NOMO-1 treated with DMSO at 0.1 percent for 48 hours (cell line): Measurements from ENCODE around the gene DICER1.
"Not testable (repeated sequence)": the region's sequence is repeated elsewhere in the genome, so short reads cannot be mapped to it uniquely, and the experiment has no call there.

Experiments used
- DNase-seq: peaks from one replicate; lab custom pipeline; 2025; ENCODE audit not compliant: unreplicated experiment; lab: John Stamatoyannopoulos, UW

DICER1 gene

GRCh38 chr14:95185033-95185766, 27.9 kb upstream of the DICER1 start:
- peak; percentile 87 for DNase-seq

GRCh38 chr14:95184413-95184790, 27.1 kb upstream of the DICER1 start:
- no peak for DNase-seq

- DNase-seq = no peak
Measured at GRCh38 chr14:95183532-95184412, 26.4 kb upstream of the DICER1 start.

- DNase-seq = no peak
Measured at GRCh38 chr14:95183082-95183481, 25.8 kb upstream of the DICER1 start.

- no peak for DNase-seq
Measured at GRCh38 chr14:95182379-95182778, 25.1 kb upstream of the DICER1 start.

GRCh38 chr14:95180966-95181741, 23.8 kb upstream of the DICER1 start:
- DNase-seq = no peak

- DNase-seq = not testable (repeated sequence)
Measured at GRCh38 chr14:95175670-95176069, 18.3 kb upstream of the DICER1 start.

GRCh38 chr14:95174184-95174792, 17.0 kb upstream of the DICER1 start:
- peak; percentile 12 for DNase-seq

GRCh38 chr14:95173518-95173917, 16.2 kb upstream of the DICER1 start:
- peak; percentile 60 for DNase-seq

- no peak for DNase-seq
Measured at GRCh38 chr14:95167177-95167576, 9.8 kb upstream of the DICER1 start.

GRCh38 chr14:95165517-95165916, 8.2 kb upstream of the DICER1 start:
- DNase-seq = no peak

- no peak for DNase-seq
Measured at GRCh38 chr14:95164506-95164905, 7.2 kb upstream of the DICER1 start.

- no peak for DNase-seq
Measured at GRCh38 chr14:95163666-95164065, 6.3 kb upstream of the DICER1 start.

- peak; percentile 24 for DNase-seq
Measured at GRCh38 chr14:95163132-95163531, 5.8 kb upstream of the DICER1 start.

GRCh38 chr14:95162641-95163040, 5.3 kb upstream of the DICER1 start:
- DNase-seq = no peak

GRCh38 chr14:95157048-95157326, 342 bp downstream of the DICER1 start:
- DNase-seq = no peak

GRCh38 chr14:95156161-95157047, 925 bp downstream of the DICER1 start:
- no peak for DNase-seq

- no peak for DNase-seq
Measured at GRCh38 chr14:95155045-95155444, 2.3 kb downstream of the DICER1 start.

- DNase-seq = no peak
Measured at GRCh38 chr14:95153866-95154265, 3.5 kb downstream of the DICER1 start.

- DNase-seq = no peak
Measured at GRCh38 chr14:95151561-95151960, 5.8 kb downstream of the DICER1 start.
